ENCODE measurements around the gene PDS5B. TPM values are rescaled to one million over a fixed set of nuclear protein-coding genes. Genes with fewer than 3 reads are reported as not detected.

Gene PDS5B
- total and polyA plus RNA-seq, 10 donors = 4.5 to 65.9 (median 50.9) TPM

- Histone ChIP-seq H3K9me3 (no peaks in the 10 kb centered on the region), H3K27ac (no peak overlapping the region), H3K27me3 (replicated peaks in 1 of 7) (no peaks in the 10 kb centered on the region), H3K36me3 (peaks cover 0 to 6% (median 0%) of the 10 kb centered on the region in 6 donors), H3K4me3 (no peak overlapping the region), H3K4me1 (peaks cover 0 to 42% (median 26%) of the 10 kb centered on the region in 6 donors)
- TF ChIP-seq CTCF (IDR thresholded peaks at IDR 0.05 in 8 of 11, conservative IDR thresholded peaks at IDR 0.05 in 3 of 11) = no peak
- TF ChIP-seq POLR2AphosphoS5 (IDR thresholded peaks at IDR 0.05) = no peak
- TF ChIP-seq POLR2A (IDR thresholded peaks at IDR 0.05) = no peak
- intact Hi-C loops (cut with DNase I; ENCODE audit: low total_unique reads) = no loop called here
- no peak for DNase-seq
- WGBS, 5 donors = 92 to 100% (median 94%) methylated on average over 3 of the region's 3 CpGs
Measured at GRCh38 chr13:32632343-32632909, 46.2 kb downstream of the PDS5B start.

DNA sequence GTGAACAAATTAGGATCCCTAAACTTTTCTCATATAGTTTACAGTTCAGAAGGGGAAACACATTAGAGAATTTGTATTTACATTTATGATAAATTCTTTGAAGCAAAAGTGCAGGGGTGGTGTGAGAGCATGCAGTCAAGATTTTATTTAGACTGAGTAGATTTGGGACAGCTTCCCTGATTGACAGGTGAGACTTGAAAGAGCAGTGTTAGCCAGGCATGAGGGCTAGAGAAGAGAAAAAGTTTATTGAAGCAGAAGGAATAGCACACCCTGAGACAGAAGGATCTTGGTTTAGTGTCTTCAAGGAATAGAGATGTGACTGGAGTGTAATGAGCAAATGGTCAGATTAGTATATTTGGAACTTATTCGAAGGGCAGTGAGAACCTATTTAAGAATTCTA is 50.5 kb downstream of the PDS5B start:
- H3K4me3 ChIP-seq = no peak overlapping the region
- 94 to 98% (median 97%) methylated on average over 1 of the region's 1 CpG for WGBS, 5 donors
- no peak for TF ChIP-seq POLR2AphosphoS5 (IDR thresholded peaks at IDR 0.05)
- TF ChIP-seq POLR2A (IDR thresholded peaks at IDR 0.05) = no peak
- no peak for TF ChIP-seq CTCF (IDR thresholded peaks at IDR 0.05 in 8 of 11, conservative IDR thresholded peaks at IDR 0.05 in 3 of 11)
- H3K9me3 ChIP-seq = no peaks in the 10 kb centered on the region
- intact Hi-C loops (cut with DNase I; ENCODE audit: low total_unique reads) = loop anchor here (5.0 kb wide), 1 partner anchor 49 kb away; the partner anchor contains the start of gene PDS5B
- peaks cover 0 to 70% (median 26%) of the 10 kb centered on the region in 6 donors for H3K4me1 ChIP-seq
- no peaks in the 10 kb centered on the region for H3K27me3 ChIP-seq (replicated peaks in 1 of 7)
- no peak for DNase-seq
- no peaks in the 10 kb centered on the region for H3K36me3 ChIP-seq
- H3K27ac ChIP-seq = no peak overlapping the region

DNA sequence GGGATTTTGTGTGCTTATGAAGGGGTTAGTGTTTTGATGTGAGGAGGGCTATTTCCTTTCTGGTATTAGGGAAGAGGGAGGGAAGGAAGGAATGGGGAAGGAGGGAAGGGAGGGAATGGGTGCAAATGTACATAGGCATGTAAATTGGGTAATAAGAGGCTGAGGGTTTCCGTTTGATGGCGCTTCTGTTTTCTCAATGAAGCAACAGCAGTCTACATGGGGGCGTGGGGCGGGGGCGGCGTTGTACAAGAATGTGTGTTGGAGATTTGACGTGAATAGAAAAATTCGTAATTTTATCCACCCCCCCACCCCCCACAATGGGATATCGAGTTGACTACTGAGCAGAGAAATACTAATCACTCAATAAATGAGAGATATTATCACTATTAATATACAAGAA is 52.5 kb downstream of the PDS5B start:
- no peaks in the 10 kb centered on the region for H3K9me3 ChIP-seq
- no peak overlapping the region for H3K27ac ChIP-seq
- H3K27me3 ChIP-seq (replicated peaks in 1 of 7) = no peaks in the 10 kb centered on the region
- no peak for TF ChIP-seq CTCF (IDR thresholded peaks at IDR 0.05 in 8 of 11, conservative IDR thresholded peaks at IDR 0.05 in 3 of 11)
- no peak for TF ChIP-seq POLR2A (IDR thresholded peaks at IDR 0.05)
- no peak for TF ChIP-seq POLR2AphosphoS5 (IDR thresholded peaks at IDR 0.05)
- DNase-seq = no peak
- H3K4me3 ChIP-seq = no peak overlapping the region
- peaks cover 0 to 72% (median 31%) of the 10 kb centered on the region in 6 donors for H3K4me1 ChIP-seq
- 43 to 72% (median 63%) methylated on average over 9 of the region's 9 CpGs for WGBS, 5 donors
- no peaks in the 10 kb centered on the region for H3K36me3 ChIP-seq
- intact Hi-C loops (cut with DNase I; ENCODE audit: low total_unique reads) = loop anchor here (5.0 kb wide), 1 partner anchor 51 kb away; the partner anchor contains the start of gene PDS5B

- no peak for DNase-seq
- Histone ChIP-seq H3K27me3 (replicated peaks in 1 of 7) (no peaks in the 10 kb centered on the region), H3K4me1 (peaks cover 0 to 72% (median 29%) of the 10 kb centered on the region in 6 donors), H3K4me3 (no peak overlapping the region), H3K36me3 (no peaks in the 10 kb centered on the region), H3K27ac (no peak overlapping the region), H3K9me3 (no peaks in the 10 kb centered on the region)
- intact Hi-C loops (cut with DNase I; ENCODE audit: low total_unique reads) = loop anchor here (5.0 kb wide), 1 partner anchor 52 kb away; the partner anchor contains the start of gene PDS5B
- 25 to 35% (median 30%) methylated on average over 4 of the region's 4 CpGs for WGBS, 5 donors
- TF ChIP-seq POLR2AphosphoS5 (IDR thresholded peaks at IDR 0.05) (no peak), CTCF (IDR thresholded peaks at IDR 0.05 in 8 of 11, conservative IDR thresholded peaks at IDR 0.05 in 3 of 11) (peak; percentile 34 to 84 (median 70))
Measured at GRCh38 chr13:32639502-32640105, 53.4 kb downstream of the PDS5B start.

Data from spleen (tissue), 11 donors.